Putamen (tissue), 1 donor: ENCODE measurements around the gene TMEM92.

Experiments used
- DNase-seq: peaks from one replicate; pipeline ENCODE4 v3.0.0-alpha.2; 2016; ENCODE audit warnings: low spot score

TMEM92 gene

GRCh38 chr17:50328363-50329325 lies 54.4 kb downstream of the TMEM92 start:
- no peak for DNase-seq

- no peak for DNase-seq
Observed at GRCh38 chr17:50329716-50330115, 55.5 kb downstream of the TMEM92 start.

- no peak for DNase-seq
Observed at GRCh38 chr17:50330151-50330775, 56.0 kb downstream of the TMEM92 start.
